Breast epithelium (tissue), 3 donors: ENCODE data around the gene SYT7.

Source experiments
- CTCF ChIP-seq, 3 donors: fragments of 450-650 bp; IDR thresholded peaks; one replicate each; pipeline ENCODE4 v1.5.1; 2016 to 2017; ENCODE audit warnings: antibody characterized with exemption in 3 of 3, mild to moderate bottlenecking in 3 of 3, moderate library complexity in 3 of 3
- POLR2A ChIP-seq: fragments of 450-650 bp; IDR thresholded peaks from one replicate; pipeline ENCODE4 v1.6.1; 2016; ENCODE audit warnings: antibody characterized with exemption, mild to moderate bottlenecking, moderate library complexity
- POLR2AphosphoS5 ChIP-seq, 3 donors: sonication (generic); formaldehyde crosslinking; IDR thresholded peaks; one replicate each; pipeline ENCODE4 v1.6.1; 2017; ENCODE audit warnings: antibody characterized with exemption in 3 of 3

- TF ChIP-seq CTCF (IDR thresholded peaks at IDR 0.05) (no peak), POLR2AphosphoS5 (IDR thresholded peaks at IDR 0.05) (no peak), POLR2A (no peak)
Observed at GRCh38 chr11:61503135-61503770, 77.6 kb downstream of the SYT7 start.
